CD8-positive, alpha-beta memory T cell (primary cell): ENCODE results near the gene SLC29A3. TPM values are rescaled to one million over a fixed set of nuclear protein-coding genes. Genes with fewer than 3 reads are reported as not detected.

Source experiments
- CTCF ChIA-PET: fragments of 350-600 bp; sonication (Branson Sonifier 250); formaldehyde crosslinking; loops from one replicate; lab custom pipeline; 2021; ENCODE audit warnings: antibody characterized with exemption; lab: Charles Lee
- POLR2A ChIA-PET: fragments of 350-600 bp; sonication (Branson Sonifier 250); formaldehyde crosslinking; loops from one replicate; lab custom pipeline; 2021; ENCODE audit warnings: antibody characterized with exemption; lab: Charles Lee
- DNase-seq, 5 donors: peaks; one replicate each; pipeline versions ENCODE4 v3.0.0 to v3.0.0-alpha.2; 2020 to 2022; ENCODE audit warnings: mixed read lengths in 1 of 5
- H3K27ac ChIP-seq: one replicate; pipeline ENCODE4 v1.7.0; 2013; ENCODE audit warnings: low read depth, mild to moderate bottlenecking, low read length, moderate library complexity
- H3K27me3 ChIP-seq: 2 replicates; pipeline ENCODE4 v1.7.0; 2013; ENCODE audit warnings: low read length, mild to moderate bottlenecking; ENCODE audit not compliant: insufficient read depth, poor library complexity, severe bottlenecking
- H3K36me3 ChIP-seq: 2 replicates; pipeline ENCODE4 v1.7.0; 2013; ENCODE audit warnings: mild to moderate bottlenecking, low read length, moderate library complexity; ENCODE audit not compliant: insufficient read depth
- H3K4me1 ChIP-seq: 2 replicates; pipeline ENCODE4 v1.7.0; 2013; ENCODE audit warnings: mild to moderate bottlenecking, low read length, moderate library complexity; ENCODE audit not compliant: insufficient read depth
- H3K4me3 ChIP-seq: 2 replicates; pipeline ENCODE4 v1.7.0; 2013; ENCODE audit warnings: mild to moderate bottlenecking, low read length
- H3K9me3 ChIP-seq: 2 replicates; pipeline ENCODE4 v1.7.0; 2013; ENCODE audit warnings: mild to moderate bottlenecking, low read length
- H3K27ac Mint-ChIP-seq, 8 donors: one replicate each; pipeline ENCODE4 v1.8.0; 2020 to 2021; ENCODE audit warnings: mixed read lengths in 8 of 8, mild to moderate bottlenecking in 6 of 8, inconsistent platforms in 3 of 8, moderate library complexity in 3 of 8
- H3K27me3 Mint-ChIP-seq, 2 donors: one replicate each; pipeline ENCODE4 v1.8.0; 2020 to 2021; ENCODE audit warnings: mixed read lengths in 2 of 2, mild to moderate bottlenecking in 1 of 2, moderate library complexity in 1 of 2
- H3K36me3 Mint-ChIP-seq, 3 donors: one replicate each; pipeline ENCODE4 v1.8.0; 2020 to 2021; ENCODE audit warnings: mixed read lengths in 3 of 3, inconsistent platforms in 1 of 3, mild to moderate bottlenecking in 1 of 3
- H3K4me1 Mint-ChIP-seq, 3 donors: one replicate each; pipeline ENCODE4 v1.8.0; 2020 to 2021; ENCODE audit warnings: mixed read lengths in 3 of 3, inconsistent platforms in 1 of 3, mild to moderate bottlenecking in 1 of 3
- H3K4me3 Mint-ChIP-seq, 7 donors: one replicate each; pipeline ENCODE4 v1.8.0; 2020 to 2021; ENCODE audit warnings: mixed read lengths in 7 of 7, mild to moderate bottlenecking in 6 of 7, moderate library complexity in 4 of 7, inconsistent platforms in 2 of 7
- H3K9me3 Mint-ChIP-seq, 5 donors: one replicate each; pipeline ENCODE4 v1.8.0; 2020 to 2022; ENCODE audit warnings: mixed read lengths in 5 of 5, mild to moderate bottlenecking in 3 of 5, moderate library complexity in 2 of 5, inconsistent platforms in 1 of 5
- polyA plus RNA-seq: library from polyadenylated mRNA; unstranded; fragments of 300-500 nt; fragmentation: Illumina TruSeq; gene quantifications from one replicate; pipeline ENCODE4 v1.2.3, GENCODE V29; 2021
- total RNA-seq, 2 experiments: library from RNA; stranded (reverse); gene quantifications; one replicate each; pipeline ENCODE4 v1.2.3, GENCODE V29; 2021

SLC29A3 gene
- total and polyA plus RNA-seq, 3 experiments from 2014 or later = 6.0 to 11.0 (median 8.2) TPM

DNA sequence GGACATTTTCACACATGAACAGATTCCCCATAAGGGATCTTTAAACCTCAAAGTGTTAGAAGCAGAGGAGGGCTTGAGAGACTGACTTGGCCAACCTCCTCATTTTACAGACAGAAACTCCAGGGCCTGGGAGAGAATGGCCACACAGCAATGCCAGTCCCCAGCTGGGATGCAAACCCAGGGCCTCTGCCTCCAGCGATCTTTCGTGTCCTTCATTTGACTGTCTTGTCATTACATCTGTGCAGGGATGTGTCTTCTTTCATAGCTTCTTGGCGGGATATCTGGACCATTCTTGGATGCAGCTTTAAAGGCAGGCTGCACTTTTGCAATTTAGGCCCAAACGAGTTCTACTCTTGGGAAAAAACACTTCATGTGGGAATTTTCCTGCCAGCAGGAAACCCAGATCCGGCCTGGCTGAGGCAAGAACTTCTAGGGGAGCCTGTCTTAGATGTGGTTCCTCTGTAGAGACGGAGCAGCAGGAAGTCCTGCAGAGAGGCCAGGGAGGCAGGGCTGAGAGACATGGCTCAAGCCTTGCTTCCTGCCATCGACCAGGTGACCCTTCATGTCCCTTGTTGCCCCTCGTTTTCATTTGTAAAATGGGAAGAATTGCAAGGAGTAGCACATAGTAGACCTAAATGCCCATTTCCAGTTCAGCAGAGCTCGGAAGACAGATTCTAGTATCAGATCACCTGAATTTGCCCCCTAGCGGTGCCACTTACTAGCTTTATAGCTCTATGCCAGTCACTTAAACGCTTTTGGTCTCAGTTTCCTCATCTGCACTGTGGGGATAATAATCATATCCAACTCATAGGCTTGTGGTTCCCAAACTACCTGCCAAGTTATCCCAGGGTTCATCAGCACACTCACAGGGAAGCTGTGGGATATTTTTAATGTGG lies 43.9 kb upstream of the SLC29A3 start:
- Mint-ChIP-seq H3K9me3 (no peaks in the 10 kb centered on the region), H3K27me3 (peaks cover 0 to 2% of the 10 kb centered on the region in 2 donors), H3K4me3 (peak overlapping the region in 1 of 7 donors; percentile 48), H3K27ac (peak overlapping the region in 1 of 8 donors; percentile 51), H3K4me1 (no peaks in the 10 kb centered on the region), H3K36me3 (no peaks in the 10 kb centered on the region)
- Histone ChIP-seq H3K27me3 (no peaks in the 10 kb centered on the region), H3K27ac (no peak overlapping the region), H3K36me3 (no peaks in the 10 kb centered on the region), H3K9me3 (no peaks in the 10 kb centered on the region), H3K4me3 (no peak overlapping the region), H3K4me1 (no peaks in the 10 kb centered on the region)
- CTCF ChIA-PET = interaction anchor here (1.0 kb wide), 1 partner anchor 9 kb away, joined by 3 read pairs; no protein-coding TSS in a partner anchor
- POLR2A ChIA-PET = no interaction called here
- DNase-seq = no peak

DNA sequence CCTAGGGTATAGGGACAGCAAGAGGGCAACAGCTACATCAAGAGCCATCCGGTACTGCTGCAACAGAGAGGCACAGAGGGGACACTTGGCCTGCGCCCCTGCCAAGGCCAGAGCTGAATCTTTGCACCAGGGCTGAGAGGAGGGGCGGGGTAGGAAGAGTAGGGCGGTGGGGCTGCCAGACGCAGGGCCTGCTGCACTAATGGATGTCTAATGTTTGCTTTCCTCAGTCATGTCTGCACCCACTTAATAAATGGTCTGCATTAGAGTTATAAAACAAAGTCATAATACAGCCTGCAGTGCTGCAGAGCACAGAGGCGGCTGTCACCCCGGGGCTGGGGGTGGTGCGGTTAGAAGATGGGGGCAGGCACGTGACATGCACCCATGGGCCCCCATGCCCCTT lies 42.2 kb upstream of the SLC29A3 start:
- Mint-ChIP-seq H3K9me3 (no peaks in the 10 kb centered on the region), H3K4me1 (no peaks in the 10 kb centered on the region), H3K27ac (no peak overlapping the region), H3K27me3 (peaks cover 2 to 3% of the 10 kb centered on the region in 2 donors), H3K36me3 (no peaks in the 10 kb centered on the region), H3K4me3 (no peak overlapping the region)
- H3K4me3 ChIP-seq = no peak overlapping the region
- no peak for DNase-seq
- H3K9me3 ChIP-seq = no peaks in the 10 kb centered on the region
- H3K4me1 ChIP-seq = no peaks in the 10 kb centered on the region
- no peaks in the 10 kb centered on the region for H3K36me3 ChIP-seq
- CTCF ChIA-PET = no interaction called here
- POLR2A ChIA-PET = no interaction called here
- H3K27ac ChIP-seq = no peak overlapping the region
- no peaks in the 10 kb centered on the region for H3K27me3 ChIP-seq

DNA sequence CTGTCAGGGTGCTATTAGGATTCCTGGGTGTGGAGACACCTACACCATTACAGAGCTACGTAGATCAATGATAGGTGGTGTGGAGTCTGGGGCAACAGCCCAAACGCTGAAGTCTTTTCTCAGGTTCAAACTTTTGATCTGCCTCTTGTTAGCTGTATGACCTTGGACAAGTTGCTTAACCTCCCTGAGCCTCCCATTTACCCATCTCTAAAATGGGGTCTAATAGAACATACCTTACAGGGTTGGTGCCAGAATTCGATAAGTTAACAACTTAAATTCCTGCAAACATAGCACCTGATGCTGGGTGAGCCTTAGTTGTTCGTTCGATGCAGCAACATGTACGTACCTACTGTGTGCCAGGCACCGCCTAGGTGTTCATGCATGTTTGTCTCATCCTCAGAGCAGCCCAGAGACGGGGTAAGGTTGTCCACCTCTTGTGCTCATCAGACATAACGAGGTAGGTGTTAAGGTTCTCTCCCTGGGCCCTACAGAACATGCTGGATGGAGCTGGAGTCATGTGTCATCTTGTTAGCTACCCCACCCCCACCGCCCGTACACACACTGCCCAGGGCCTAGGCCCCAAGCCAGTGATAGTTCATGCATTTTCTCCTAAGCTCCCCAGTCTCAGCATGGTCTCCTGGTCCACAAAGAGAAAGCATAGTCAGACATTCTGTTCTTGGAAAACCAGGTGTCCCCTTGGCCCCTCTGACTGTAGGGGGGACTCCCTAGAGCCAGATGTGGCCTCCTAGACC lies 41.0 kb upstream of the SLC29A3 start:
- no peak for DNase-seq
- Mint-ChIP-seq H3K36me3 (no peaks in the 10 kb centered on the region), H3K9me3 (no peaks in the 10 kb centered on the region), H3K27ac (no peak overlapping the region), H3K27me3 (peaks cover 3% of the 10 kb centered on the region in 2 donors), H3K4me3 (no peak overlapping the region), H3K4me1 (no peaks in the 10 kb centered on the region)
- CTCF ChIA-PET = no interaction called here
- Histone ChIP-seq H3K27me3 (no peaks in the 10 kb centered on the region), H3K9me3 (no peaks in the 10 kb centered on the region), H3K27ac (no peak overlapping the region), H3K4me1 (no peaks in the 10 kb centered on the region), H3K4me3 (no peak overlapping the region), H3K36me3 (no peaks in the 10 kb centered on the region)
- POLR2A ChIA-PET = no interaction called here

DNA sequence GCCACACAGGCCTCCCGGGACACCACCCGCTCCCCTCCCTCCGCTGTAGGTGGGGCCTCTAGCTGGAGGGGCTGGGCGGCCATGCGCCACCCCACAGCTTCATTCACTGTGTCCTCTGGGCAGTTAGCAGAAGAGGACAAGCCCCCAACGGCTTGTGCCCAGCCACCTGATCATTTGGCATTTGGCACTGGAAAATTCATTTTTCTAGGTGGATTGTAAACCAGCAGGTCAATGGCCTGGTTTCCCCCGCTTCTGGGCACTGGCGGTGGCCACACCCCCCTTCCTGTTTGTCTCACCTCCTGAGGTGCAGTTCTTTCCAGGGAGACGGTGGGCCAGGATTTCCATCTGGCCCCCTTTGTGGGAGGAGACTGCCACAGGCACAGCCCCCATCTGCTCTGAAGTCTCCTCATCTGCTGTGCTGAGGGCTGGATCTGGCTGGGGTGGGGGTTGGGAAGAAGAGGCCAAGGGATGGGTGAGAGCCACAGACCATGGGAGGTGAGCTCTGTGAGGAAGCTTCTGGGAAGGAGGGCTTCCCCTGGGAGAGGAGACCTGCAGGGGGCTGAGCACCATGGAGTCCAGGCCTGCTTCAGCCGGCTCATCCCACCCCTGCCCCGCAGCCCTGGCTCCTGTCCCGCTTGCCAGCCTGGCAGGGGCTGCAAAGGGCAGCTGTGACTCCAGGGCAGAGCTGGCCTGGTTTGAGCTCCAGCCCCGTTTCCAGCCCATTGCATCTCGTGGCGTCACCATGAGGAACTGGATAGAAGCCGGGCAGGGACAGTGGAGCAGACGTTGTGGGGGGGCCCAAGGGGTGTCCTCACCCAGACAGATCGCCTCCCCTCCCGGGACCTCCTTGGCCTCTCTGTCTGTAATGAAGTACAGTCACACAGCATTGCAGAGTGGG lies 40.1 kb upstream of the SLC29A3 start:
- H3K27ac ChIP-seq = no peak overlapping the region
- no peaks in the 10 kb centered on the region for H3K4me1 Mint-ChIP-seq
- peaks cover 3% of the 10 kb centered on the region in 2 donors for H3K27me3 Mint-ChIP-seq
- H3K9me3 ChIP-seq = no peaks in the 10 kb centered on the region
- no peak for DNase-seq
- peak overlapping the region in 1 of 8 donors; percentile 78 for H3K27ac Mint-ChIP-seq
- no peaks in the 10 kb centered on the region for H3K4me1 ChIP-seq
- ChIA-PET CTCF (no interaction called here), POLR2A (no interaction called here)
- no peaks in the 10 kb centered on the region for H3K36me3 Mint-ChIP-seq
- H3K4me3 ChIP-seq = no peak overlapping the region
- no peaks in the 10 kb centered on the region for H3K27me3 ChIP-seq
- no peak overlapping the region for H3K4me3 Mint-ChIP-seq
- H3K36me3 ChIP-seq = no peaks in the 10 kb centered on the region
- no peaks in the 10 kb centered on the region for H3K9me3 Mint-ChIP-seq

DNA sequence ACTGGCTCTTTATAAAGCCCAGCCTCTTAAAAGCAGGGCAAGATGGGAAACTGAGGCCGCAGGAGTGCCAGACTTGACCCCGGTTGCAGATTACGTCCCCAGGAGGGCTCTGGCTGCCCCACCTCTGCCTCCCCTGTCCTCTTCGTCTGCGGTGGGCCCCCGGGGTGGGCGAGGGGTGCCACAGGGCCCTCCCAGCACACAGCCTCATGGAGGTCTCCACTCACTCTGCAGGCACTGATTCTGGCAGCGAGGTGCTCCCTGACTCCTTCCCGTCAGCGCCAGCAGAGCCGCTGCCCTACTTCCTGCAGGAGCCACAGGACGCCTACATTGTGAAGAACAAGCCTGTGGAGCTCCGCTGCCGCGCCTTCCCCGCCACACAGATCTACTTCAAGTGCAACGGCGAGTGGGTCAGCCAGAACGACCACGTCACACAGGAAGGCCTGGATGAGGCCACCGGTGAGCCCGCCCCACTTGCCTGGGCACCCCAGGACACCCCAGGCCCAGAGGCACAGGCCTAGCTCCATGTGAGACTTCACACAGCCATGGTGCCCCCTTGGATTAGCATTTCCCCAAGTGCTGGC lies 39.4 kb upstream of the SLC29A3 start:
- Mint-ChIP-seq H3K36me3 (no peaks in the 10 kb centered on the region), H3K9me3 (no peaks in the 10 kb centered on the region), H3K27me3 (peaks cover 3% of the 10 kb centered on the region in 2 donors), H3K4me1 (no peaks in the 10 kb centered on the region), H3K4me3 (no peak overlapping the region), H3K27ac (no peak overlapping the region)
- H3K9me3 ChIP-seq = no peaks in the 10 kb centered on the region
- no peaks in the 10 kb centered on the region for H3K4me1 ChIP-seq
- DNase-seq = no peak
- H3K27me3 ChIP-seq = no peaks in the 10 kb centered on the region
- H3K36me3 ChIP-seq = no peaks in the 10 kb centered on the region
- POLR2A ChIA-PET = no interaction called here
- CTCF ChIA-PET = no interaction called here
- H3K27ac ChIP-seq = no peak overlapping the region
- H3K4me3 ChIP-seq = no peak overlapping the region

DNA sequence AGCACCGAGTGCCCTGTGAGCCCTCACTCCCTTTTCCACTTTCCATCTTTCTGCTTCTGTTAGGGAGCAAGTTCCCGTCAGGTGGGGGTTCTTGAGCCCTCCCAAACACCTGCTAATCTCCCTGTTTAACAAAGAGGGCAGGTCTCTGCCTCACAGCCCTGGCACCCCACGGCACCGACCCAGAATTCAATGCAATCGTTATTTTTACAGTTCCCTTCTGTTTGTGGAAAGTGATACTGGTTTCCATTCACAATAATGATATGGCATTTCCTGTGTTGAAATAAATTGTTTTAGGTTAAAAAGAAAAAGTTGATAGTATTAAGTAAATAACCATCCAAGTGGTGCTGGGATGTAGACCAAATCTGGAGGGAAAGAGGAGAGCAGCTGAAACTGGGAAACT lies 38.8 kb upstream of the SLC29A3 start:
- Histone ChIP-seq H3K36me3 (no peaks in the 10 kb centered on the region), H3K4me1 (no peaks in the 10 kb centered on the region), H3K4me3 (no peak overlapping the region), H3K27me3 (no peaks in the 10 kb centered on the region), H3K9me3 (no peaks in the 10 kb centered on the region), H3K27ac (no peak overlapping the region)
- POLR2A ChIA-PET = no interaction called here
- Mint-ChIP-seq H3K9me3 (no peaks in the 10 kb centered on the region), H3K27me3 (peaks cover 3% of the 10 kb centered on the region in 2 donors), H3K4me1 (no peaks in the 10 kb centered on the region), H3K27ac (no peak overlapping the region), H3K4me3 (no peak overlapping the region), H3K36me3 (no peaks in the 10 kb centered on the region)
- no peak for DNase-seq
- CTCF ChIA-PET = no interaction called here

DNA sequence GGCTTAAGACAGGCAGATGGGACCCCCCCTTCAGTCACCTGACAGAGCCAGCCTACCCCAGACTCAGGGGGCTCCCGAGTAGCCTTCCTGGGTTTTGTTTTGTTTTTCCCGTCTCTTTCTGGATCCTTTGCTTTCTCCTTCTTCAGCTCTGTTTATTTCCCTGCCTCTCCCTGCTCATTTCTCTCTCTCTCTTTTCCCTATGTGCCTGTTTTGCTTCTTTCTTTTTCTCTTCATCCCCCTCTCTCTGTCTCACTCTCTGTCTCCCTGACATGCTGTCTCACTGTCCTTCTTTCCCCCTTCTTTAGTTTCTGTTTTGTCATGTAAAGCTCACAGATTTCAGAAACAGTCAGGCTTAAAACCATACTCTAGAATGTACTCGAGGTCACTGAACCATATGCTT lies 38.2 kb upstream of the SLC29A3 start:
- no peak for DNase-seq
- H3K27me3 ChIP-seq = no peaks in the 10 kb centered on the region
- Mint-ChIP-seq H3K9me3 (no peaks in the 10 kb centered on the region), H3K4me3 (no peak overlapping the region), H3K27me3 (peaks cover 3% of the 10 kb centered on the region in 2 donors), H3K27ac (peak overlapping the region in 1 of 8 donors; percentile 85), H3K4me1 (no peaks in the 10 kb centered on the region), H3K36me3 (no peaks in the 10 kb centered on the region)
- no peak overlapping the region for H3K27ac ChIP-seq
- no peaks in the 10 kb centered on the region for H3K9me3 ChIP-seq
- no peaks in the 10 kb centered on the region for H3K36me3 ChIP-seq
- POLR2A ChIA-PET = no interaction called here
- no peaks in the 10 kb centered on the region for H3K4me1 ChIP-seq
- CTCF ChIA-PET = no interaction called here
- no peak overlapping the region for H3K4me3 ChIP-seq
